Calu3 (cell line): Measurements from ENCODE around the gene DNPEP. TPM values are rescaled to one million over a fixed set of nuclear protein-coding genes. Genes with fewer than 3 reads are reported as not detected.

Experiments
- BruUV-seq: library from RNA; stranded (reverse); fragments of 400-500 nt; replicated peaks from 2 replicates; lab custom pipeline; 2021; lab: Mats Ljungman, UMichigan
- CTCF ChIA-PET: fragments of 300-600 bp; sonication (Branson Sonifier 250); formaldehyde crosslinking; loops from one replicate; lab custom pipeline; 2022; ENCODE audit warnings: antibody characterized with exemption; lab: Charles Lee
- DNase-seq: peaks from one replicate; pipeline ENCODE4 v3.0.0; 2022
- H3K27ac Mint-ChIP-seq: one replicate; pipeline ENCODE4 v1.8.0; 2022; ENCODE audit warnings: mixed read lengths; ENCODE audit not compliant: unreplicated experiment
- H3K27me3 Mint-ChIP-seq: one replicate; pipeline ENCODE4 v1.8.0; 2022; ENCODE audit warnings: mixed read lengths; ENCODE audit not compliant: unreplicated experiment
- H3K36me3 Mint-ChIP-seq: one replicate; pipeline ENCODE4 v1.8.0; 2022; ENCODE audit warnings: mild to moderate bottlenecking, moderate library complexity, mixed read lengths; ENCODE audit not compliant: insufficient read depth, unreplicated experiment
- H3K4me1 Mint-ChIP-seq: one replicate; pipeline ENCODE4 v1.8.0; 2022; ENCODE audit warnings: mild to moderate bottlenecking, low read depth, mixed read lengths; ENCODE audit not compliant: unreplicated experiment
- H3K4me3 Mint-ChIP-seq: one replicate; pipeline ENCODE4 v1.8.0; 2022; ENCODE audit warnings: mild to moderate bottlenecking, low read depth, moderate library complexity, mixed read lengths; ENCODE audit not compliant: unreplicated experiment
- H3K9me3 Mint-ChIP-seq: one replicate; pipeline ENCODE4 v1.8.0; 2022; ENCODE audit warnings: low read depth, mixed read lengths; ENCODE audit not compliant: unreplicated experiment
- CTCF ChIP-seq: fragments of 200-600 bp; IDR thresholded peaks from one replicate; pipeline ENCODE4 v1.8.0; 2022; ENCODE audit warnings: antibody characterized with exemption; ENCODE audit not compliant: unreplicated experiment
- intact Hi-C: fragments of 100-400 bp; cut with micrococcal nuclease; formaldehyde crosslinking; loops from one replicate; pipeline ENCODE4 v1.10.0; 2022; ENCODE audit not compliant: unreplicated experiment
- total RNA-seq: library from RNA; stranded (reverse); gene quantifications from 2 replicates; pipeline ENCODE4 v1.2.3, GENCODE V29; 2022

The DNPEP gene
- total RNA-seq, 1 experiment from 2014 or later, result 75.1 TPM

GRCh38 chr2:219425238-219426067 is 37.7 kb upstream of the DNPEP start:
- no TSS peak for BruUV-seq
- CTCF ChIA-PET, result no interaction called here
- no peak for DNase-seq
- intact Hi-C loops, result no loop called here
- Mint-ChIP-seq H3K36me3 (no peaks in the 10 kb centered on the region), H3K4me1 (no peaks in the 10 kb centered on the region), H3K27me3 (peaks cover 49% of the 10 kb centered on the region), H3K4me3 (no peak overlapping the region), H3K9me3 (no peaks in the 10 kb centered on the region), H3K27ac (no peak overlapping the region)
- no peak for TF ChIP-seq CTCF

- no TSS peak for BruUV-seq
- Mint-ChIP-seq H3K27ac (no peak overlapping the region), H3K36me3 (no peaks in the 10 kb centered on the region), H3K9me3 (no peaks in the 10 kb centered on the region), H3K27me3 (peaks cover 49% of the 10 kb centered on the region), H3K4me1 (no peaks in the 10 kb centered on the region), H3K4me3 (no peak overlapping the region)
- no peak for DNase-seq
- intact Hi-C loops, result no loop called here
- TF ChIP-seq CTCF, result no peak
- CTCF ChIA-PET, result no interaction called here
Measured at GRCh38 chr2:219423652-219424377, 36.1 kb upstream of the DNPEP start.

GRCh38 chr2:219422952-219423534 is 35.3 kb upstream of the DNPEP start:
- CTCF ChIA-PET, result interaction anchor here (0.6 kb wide), 2 partner anchors 16 to 202 kb away, joined by 3 to 4 read pairs; no protein-coding TSS in a partner anchor
- Mint-ChIP-seq H3K9me3 (no peaks in the 10 kb centered on the region), H3K27ac (no peak overlapping the region), H3K27me3 (peaks cover 49% of the 10 kb centered on the region), H3K4me3 (no peak overlapping the region), H3K4me1 (no peaks in the 10 kb centered on the region), H3K36me3 (no peaks in the 10 kb centered on the region)
- BruUV-seq, result no TSS peak
- intact Hi-C loops, result no loop called here
- no peak for DNase-seq
- TF ChIP-seq CTCF, result no peak

GRCh38 chr2:219421323-219421722 is 33.6 kb upstream of the DNPEP start:
- intact Hi-C loops, result no loop called here
- H3K27ac Mint-ChIP-seq, result no peak overlapping the region
- no TSS peak for BruUV-seq
- no peaks in the 10 kb centered on the region for H3K9me3 Mint-ChIP-seq
- H3K4me1 Mint-ChIP-seq, result no peaks in the 10 kb centered on the region
- DNase-seq, result no peak
- H3K4me3 Mint-ChIP-seq, result no peak overlapping the region
- CTCF ChIA-PET, result no interaction called here
- no peak for TF ChIP-seq CTCF
- peaks cover 40% of the 10 kb centered on the region for H3K27me3 Mint-ChIP-seq
- H3K36me3 Mint-ChIP-seq, result no peaks in the 10 kb centered on the region
